Ovary (tissue), 3 donors: ENCODE measurements around the gene ATG9B.

Experiments used
- CTCF ChIP-seq, 3 donors: fragments of 450-650 bp in 2 of 3; fragments of 200-600 bp in 1 of 3; IDR thresholded peaks; one replicate each; pipeline versions ENCODE4 v1.5.1 to v1.8.0; 2016 to 2022; ENCODE audit warnings: antibody characterized with exemption in 3 of 3, mild to moderate bottlenecking in 1 of 3
- EP300 ChIP-seq: sonication (generic); formaldehyde crosslinking; IDR thresholded peaks from one replicate; pipeline ENCODE4 v1.6.1; 2017; ENCODE audit warnings: antibody characterized with exemption
- donor health status: DM: no; HTN: no; CAD: no.

- no peak for TF ChIP-seq EP300
- TF ChIP-seq CTCF (IDR thresholded peaks at IDR 0.05): no peak
Observed at GRCh38 chr7:151019130-151019447, 5.2 kb downstream of the ATG9B start.
